8988T (cell line): Measurements from ENCODE around the gene ACHE.
A peak's percentile ranks its signal among the peaks of the same experiment; 100 is the strongest.
"Not testable (repeated sequence)": the region's sequence is repeated elsewhere in the genome, so short reads cannot be mapped to it uniquely, and the experiment has no call there.

Experiments used
- DNase-seq: peaks from one replicate; pipeline ENCODE4 v3.0.0; 2011

The ACHE gene

DNA sequence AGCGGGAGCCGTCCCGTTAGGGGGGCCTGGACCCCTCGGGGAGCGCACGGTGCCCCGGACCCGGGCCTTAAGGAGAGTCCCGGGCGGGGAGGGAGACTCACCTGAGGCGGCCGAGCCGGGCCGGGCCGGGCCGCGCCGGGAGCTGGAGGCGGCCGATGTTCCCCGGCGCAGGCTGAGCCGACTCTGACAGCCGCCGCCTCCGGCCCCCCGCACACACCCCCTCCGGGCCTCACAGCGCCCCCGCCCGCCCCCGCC, at the start of gene ACHE:
TSS of gene ACHE (minus strand) at position 188 of the 255 bp plus-strand sequence. CDS start 1,656 bp downstream, outside the sequence.
- DNase-seq = peak; percentile 59

GRCh38 chr7:100944138-100944537, 48.5 kb upstream of the ACHE start:
- DNase-seq = no peak

- no peak for DNase-seq
Measured at GRCh38 chr7:100943693-100944092, 48.0 kb upstream of the ACHE start.

DNA sequence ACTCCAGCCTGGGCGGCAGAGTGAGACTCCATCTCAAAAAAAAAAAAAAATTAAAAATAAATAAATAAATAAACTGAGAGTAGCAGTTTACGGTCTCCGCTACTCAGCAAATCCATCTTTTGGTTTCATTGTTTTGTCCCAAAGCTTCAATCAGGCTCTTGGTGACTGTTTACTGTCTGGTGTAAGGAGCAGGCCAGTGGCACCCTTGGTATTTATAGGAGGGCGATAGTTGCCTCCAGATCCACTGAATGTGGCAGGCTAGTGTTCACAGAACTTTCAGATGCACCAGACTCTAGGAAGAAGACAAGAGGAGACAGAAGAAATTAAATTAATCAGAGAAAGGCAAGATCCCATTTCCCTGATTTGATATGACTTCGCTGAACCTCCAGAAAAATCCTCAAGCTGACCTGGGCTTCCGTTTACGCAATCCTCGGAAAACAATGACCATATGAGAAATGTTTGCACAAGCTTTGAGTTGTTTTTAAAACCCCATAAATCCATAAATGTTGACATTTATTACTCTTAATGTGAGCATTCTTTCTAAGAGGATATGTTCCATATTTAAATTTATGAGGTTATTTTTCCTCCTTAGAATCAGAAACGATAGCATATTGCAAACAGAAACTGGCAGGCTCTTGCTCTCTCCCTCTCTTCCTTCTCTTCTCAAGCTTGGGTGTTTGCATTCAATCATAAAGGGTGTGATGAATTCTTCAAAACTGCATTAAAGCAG, 46.5 kb upstream of the ACHE start:
- DNase-seq = no peak

- not testable (repeated sequence) for DNase-seq
Measured at GRCh38 chr7:100936167-100936566, 40.5 kb upstream of the ACHE start.

DNA sequence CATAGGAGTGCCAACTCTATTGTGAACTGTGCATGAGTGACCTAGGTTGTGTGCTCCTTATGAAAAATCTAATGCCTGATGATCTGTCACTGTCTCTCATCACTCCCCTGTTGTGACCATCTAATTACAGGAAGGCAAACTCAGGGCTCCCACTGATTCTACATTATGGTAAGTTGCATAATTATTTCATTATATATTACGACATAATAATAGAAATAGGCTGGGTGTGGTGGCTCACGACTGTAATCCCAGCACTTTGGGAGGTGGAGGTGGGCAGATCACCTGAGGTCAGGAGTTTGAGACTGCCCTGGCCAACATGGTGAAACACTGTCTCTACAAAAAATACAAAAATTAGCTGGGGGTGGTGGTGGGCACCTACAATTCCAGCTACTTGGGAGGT, 39.7 kb upstream of the ACHE start:
- DNase-seq = not testable (repeated sequence)

- no peak for DNase-seq
Measured at GRCh38 chr7:100933734-100934133, 38.0 kb upstream of the ACHE start.

GRCh38 chr7:100929808-100930174, 34.1 kb upstream of the ACHE start:
- no peak for DNase-seq

- DNase-seq = not testable (repeated sequence)
Measured at GRCh38 chr7:100923616-100924015, 27.9 kb upstream of the ACHE start.

GRCh38 chr7:100921039-100921438, 25.4 kb upstream of the ACHE start:
- no peak for DNase-seq

- not testable (repeated sequence) for DNase-seq
Measured at GRCh38 chr7:100919779-100920437, 24.2 kb upstream of the ACHE start.

DNA sequence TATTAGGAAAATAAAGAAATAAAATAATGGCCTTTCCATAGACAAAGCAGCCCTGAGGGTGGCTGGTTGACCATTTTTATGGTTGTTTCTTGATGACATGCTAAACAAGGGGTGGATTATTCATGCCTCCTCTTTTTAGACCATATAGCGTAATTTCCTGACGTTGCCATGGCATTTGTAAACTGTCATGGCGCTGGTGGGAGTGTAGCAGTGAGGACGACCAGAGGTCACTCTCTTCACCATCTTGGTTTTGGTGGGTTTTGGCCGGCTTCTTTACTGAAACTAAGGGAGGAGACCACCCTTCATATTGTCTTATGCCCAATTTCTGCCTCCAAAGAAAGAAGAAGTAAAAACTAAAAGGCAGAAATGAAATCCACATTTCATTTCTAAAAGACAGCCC, 23.6 kb upstream of the ACHE start:
- not testable (repeated sequence) for DNase-seq

DNA sequence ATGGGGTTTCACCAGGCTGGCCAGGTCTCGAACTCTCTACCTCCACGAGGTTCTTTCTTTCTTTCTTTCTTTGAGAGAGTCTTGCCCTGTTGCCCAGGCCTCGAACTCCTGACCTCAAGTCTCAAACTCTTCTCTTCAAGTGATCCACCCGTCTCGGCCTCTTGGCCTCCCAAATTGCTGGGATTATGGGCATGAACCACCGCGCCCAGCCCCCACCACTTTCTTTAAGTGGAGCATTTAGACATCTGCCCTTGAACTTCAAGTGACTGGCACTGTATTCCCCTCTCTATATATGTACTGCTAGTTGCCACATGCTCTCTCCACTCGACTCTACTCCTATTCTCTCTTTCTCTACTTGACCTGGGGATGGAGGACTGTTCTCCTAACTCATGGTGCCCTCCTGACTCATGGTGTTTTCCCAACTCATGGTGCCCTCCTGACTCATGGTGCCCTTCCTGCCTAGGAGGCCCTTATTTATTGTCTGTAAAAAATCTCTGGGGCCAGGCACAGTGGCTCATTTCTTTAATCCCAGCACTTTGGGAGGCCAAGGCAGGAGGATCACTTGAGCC, 19.3 kb upstream of the ACHE start:
- DNase-seq = peak; percentile 2

GRCh38 chr7:100914208-100914878, 18.7 kb upstream of the ACHE start:
- no peak for DNase-seq

- no peak for DNase-seq
Measured at GRCh38 chr7:100911484-100911883, 15.8 kb upstream of the ACHE start.

GRCh38 chr7:100910443-100910842, 14.8 kb upstream of the ACHE start:
- DNase-seq = not testable (repeated sequence)

- DNase-seq = no peak
Measured at GRCh38 chr7:100908512-100908911, 12.8 kb upstream of the ACHE start.

- no peak for DNase-seq
Measured at GRCh38 chr7:100902638-100903037, 7.0 kb upstream of the ACHE start.

DNA sequence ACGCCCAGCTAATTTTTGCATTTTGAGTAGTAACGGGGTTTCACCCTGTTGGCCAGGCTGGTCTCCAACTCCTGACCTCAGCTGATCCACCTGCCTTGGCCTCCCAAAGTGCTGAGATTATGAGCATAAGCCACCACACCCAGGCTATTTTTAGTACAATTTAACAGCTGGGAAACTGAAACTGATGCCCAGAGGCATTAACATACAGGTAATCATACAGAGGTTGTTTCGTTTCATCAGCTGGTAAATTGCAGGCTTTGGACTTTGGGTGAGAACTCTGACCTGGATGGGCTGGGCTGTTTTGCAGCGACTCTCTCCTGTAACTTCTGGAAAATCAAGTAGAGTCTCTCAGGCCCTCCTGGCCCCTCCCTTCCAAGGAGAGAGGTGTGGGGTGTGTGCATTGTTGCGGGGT, 6.2 kb upstream of the ACHE start:
- DNase-seq = no peak

GRCh38 chr7:100900978-100901377, 5.3 kb upstream of the ACHE start:
- no peak for DNase-seq

DNA sequence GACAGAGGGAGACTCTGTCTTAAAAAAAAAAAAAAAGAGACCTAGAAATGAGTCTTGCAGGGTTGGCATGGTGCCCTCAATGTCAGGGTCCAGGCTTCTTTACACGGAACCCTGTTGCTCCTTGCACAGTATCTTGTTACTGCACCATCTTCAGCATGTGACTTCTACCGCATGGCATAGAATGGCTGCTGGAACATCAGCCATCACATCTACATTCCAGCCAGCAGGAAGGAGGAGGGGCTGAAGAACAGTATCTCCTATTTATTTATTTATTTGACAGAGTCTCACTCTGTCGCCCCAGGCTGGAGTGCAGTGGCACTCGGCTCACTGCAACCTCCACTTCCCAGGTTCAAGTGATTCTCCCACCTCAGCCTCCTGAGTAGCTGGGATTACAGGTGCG, 3.7 kb upstream of the ACHE start:
- no peak for DNase-seq

- no peak for DNase-seq
Measured at GRCh38 chr7:100897772-100898454, 2.2 kb upstream of the ACHE start.
